Stimulated activated memory B cell treated with anti-CD40 and anti-IgM and Interleukin-4, amounts not matched to agents 10 μg/mL and 1 μg/mL and 100 μg/mL, for 72 hours (primary cell): ENCODE data around the gene WLS.

Experiments
- ATAC-seq: fragments of 150-1000 bp; cut with Tn5 transposase; 2 replicates; pipeline ENCODE4 v1.10.0; 2021
- H3K27ac Mint-ChIP-seq: one replicate; pipeline ENCODE4 v1.8.0; 2022; ENCODE audit warnings: mild to moderate bottlenecking, mixed read lengths
- H3K27me3 Mint-ChIP-seq: one replicate; pipeline ENCODE4 v1.8.0; 2022; ENCODE audit warnings: mixed read lengths
- H3K36me3 Mint-ChIP-seq: one replicate; pipeline ENCODE4 v1.8.0; 2022; ENCODE audit warnings: mixed read lengths
- H3K4me1 Mint-ChIP-seq: one replicate; pipeline ENCODE4 v1.8.0; 2022; ENCODE audit warnings: mixed read lengths
- H3K4me3 Mint-ChIP-seq: one replicate; pipeline ENCODE4 v1.8.0; 2022; ENCODE audit warnings: mild to moderate bottlenecking, moderate library complexity, mixed read lengths
- H3K9me3 Mint-ChIP-seq: one replicate; pipeline ENCODE4 v1.8.0; 2022; ENCODE audit warnings: mixed read lengths

WLS gene

DNA sequence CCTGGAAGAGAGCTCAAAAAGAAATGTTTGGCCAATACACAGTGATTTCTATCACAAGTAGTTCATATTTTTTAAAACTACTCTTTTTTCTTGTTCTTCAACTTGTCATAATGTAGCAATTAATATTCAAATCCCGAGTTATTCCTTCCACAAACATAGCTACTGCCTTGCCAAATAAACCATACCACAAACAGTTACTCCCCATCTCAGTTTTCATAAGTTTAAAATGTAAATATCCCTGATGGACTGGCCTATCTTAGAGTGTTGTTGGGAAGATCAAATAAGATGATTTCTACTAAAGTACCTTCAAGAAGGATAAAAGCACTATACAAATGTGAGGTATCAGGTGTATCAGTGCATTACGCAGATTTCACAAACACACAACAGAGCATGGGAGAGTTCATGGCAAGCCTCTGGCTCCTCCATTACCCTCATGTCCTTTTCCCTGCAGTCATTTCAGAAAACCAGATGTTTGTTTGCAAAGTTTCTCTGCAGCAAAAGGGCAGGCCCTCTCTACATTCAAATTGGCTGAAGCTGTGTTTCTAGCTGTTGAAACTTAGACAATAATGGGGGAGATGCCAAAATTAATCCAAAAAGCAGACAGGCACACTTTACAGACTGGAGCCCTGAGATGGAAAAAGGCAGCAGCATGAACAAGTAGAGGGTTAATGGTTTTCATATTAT is 16.1 kb downstream of the WLS start:
- Mint-ChIP-seq H3K4me1 (no peaks in the 10 kb centered on the region), H3K27me3 (peaks cover 8% of the 10 kb centered on the region)

DNA sequence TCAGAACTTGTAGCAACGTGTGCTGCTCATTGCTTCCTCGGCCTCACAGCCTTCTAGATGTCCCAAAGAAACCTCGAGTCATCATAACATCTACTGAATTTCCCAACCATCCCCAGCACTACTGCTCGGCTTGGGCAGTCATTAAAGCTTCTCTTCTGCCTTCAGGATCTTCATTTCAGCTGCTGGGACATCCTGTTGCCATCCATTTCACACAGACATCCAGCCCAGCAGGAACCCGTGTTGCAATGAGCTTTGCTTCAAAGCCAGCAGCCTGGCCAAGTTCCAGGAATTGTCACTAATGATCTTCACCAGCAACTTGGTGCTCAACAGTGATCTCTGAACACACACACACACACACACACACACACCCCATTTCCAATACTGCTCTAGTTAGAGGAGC is 18.5 kb downstream of the WLS start:
- ATAC-seq: no peak
- Mint-ChIP-seq H3K36me3 (no peaks in the 10 kb centered on the region), H3K27me3 (peaks cover 27% of the 10 kb centered on the region), H3K4me3 (no peak overlapping the region), H3K4me1 (no peaks in the 10 kb centered on the region), H3K9me3 (no peaks in the 10 kb centered on the region), H3K27ac (no peak overlapping the region)

More for the DNA sequence above, 16.1 kb downstream of the WLS start:
- no peaks in the 10 kb centered on the region for H3K9me3 Mint-ChIP-seq
- ATAC-seq: no peak
- no peak overlapping the region for H3K27ac Mint-ChIP-seq
- H3K36me3 Mint-ChIP-seq: no peaks in the 10 kb centered on the region
- no peak overlapping the region for H3K4me3 Mint-ChIP-seq

DNA sequence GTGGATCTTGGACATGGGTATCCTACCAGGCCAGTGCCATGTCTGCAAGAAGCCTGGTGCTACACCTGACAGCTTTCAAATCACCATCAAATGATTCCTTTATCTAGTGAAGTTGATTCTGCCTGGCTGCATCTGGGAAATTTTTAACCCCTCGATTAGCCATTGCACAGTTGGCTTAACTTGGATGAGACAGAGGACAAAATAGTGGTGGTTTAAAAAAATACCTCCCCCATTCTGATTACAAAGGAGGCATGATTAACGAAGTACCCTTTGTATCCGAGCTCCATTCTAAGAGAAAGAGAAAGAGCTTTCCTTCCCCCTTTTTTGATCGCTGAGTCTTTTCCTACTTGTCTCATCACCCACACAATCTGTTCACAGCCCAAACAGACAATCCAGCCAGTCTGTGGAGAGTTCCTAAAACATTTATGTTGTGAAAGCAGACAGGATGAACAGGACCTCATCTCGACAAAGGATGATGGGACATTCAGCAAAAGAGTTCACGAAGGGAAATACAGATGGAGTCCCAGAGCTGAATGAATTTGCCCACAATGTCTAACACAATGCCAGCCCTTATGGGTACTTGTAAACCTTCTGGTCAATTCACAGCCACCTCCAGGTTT is 20.5 kb downstream of the WLS start:
- Mint-ChIP-seq H3K27ac (no peak overlapping the region), H3K9me3 (no peaks in the 10 kb centered on the region), H3K27me3 (peaks cover 27% of the 10 kb centered on the region), H3K4me1 (no peaks in the 10 kb centered on the region), H3K4me3 (no peak overlapping the region), H3K36me3 (no peaks in the 10 kb centered on the region)
- ATAC-seq: no peak

DNA sequence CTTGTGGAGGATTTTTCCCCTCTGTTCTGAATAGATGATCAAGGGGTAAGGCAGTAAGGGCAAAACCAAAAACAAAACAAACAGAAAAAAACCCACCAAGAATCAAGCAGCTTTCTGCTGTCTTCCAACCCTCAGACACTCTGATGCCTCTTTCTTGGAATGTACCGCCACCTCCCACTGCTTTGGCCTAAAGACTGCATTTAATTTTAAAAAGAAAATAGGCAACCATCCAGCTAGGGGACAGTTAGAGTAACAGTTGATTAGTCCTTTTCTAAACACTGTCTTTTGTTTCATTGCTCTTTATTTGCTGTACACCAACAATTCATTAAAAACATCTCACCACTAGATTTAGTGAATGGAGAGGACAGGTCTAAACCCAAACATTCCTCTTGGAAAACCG is 21.5 kb downstream of the WLS start:
- H3K4me3 Mint-ChIP-seq: no peak overlapping the region
- no peaks in the 10 kb centered on the region for H3K4me1 Mint-ChIP-seq
- no peaks in the 10 kb centered on the region for H3K9me3 Mint-ChIP-seq
- no peak for ATAC-seq
- H3K36me3 Mint-ChIP-seq: no peaks in the 10 kb centered on the region
- no peak overlapping the region for H3K27ac Mint-ChIP-seq
- H3K27me3 Mint-ChIP-seq: peaks cover 27% of the 10 kb centered on the region

DNA sequence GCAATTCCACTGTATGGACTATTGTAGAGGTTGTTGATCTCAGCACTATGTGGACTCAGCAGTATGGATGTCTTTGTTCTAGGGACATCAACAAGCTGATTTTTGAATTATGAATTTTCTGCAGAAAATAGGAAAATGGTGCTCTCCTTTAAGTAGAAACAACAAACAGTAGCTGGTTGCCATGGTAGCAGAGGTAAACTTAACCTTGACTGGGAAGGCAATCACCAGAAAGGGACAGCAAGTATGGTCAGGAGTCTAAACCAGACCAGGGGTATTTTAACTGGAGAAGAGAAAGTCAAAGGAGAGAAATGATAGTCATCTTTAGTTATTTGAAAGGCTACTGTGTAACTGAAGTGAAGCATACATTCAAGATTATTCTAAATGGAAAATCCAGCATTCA is 22.3 kb downstream of the WLS start:
- Mint-ChIP-seq H3K27me3 (peaks cover 27% of the 10 kb centered on the region), H3K4me3 (no peak overlapping the region), H3K9me3 (no peaks in the 10 kb centered on the region), H3K36me3 (no peaks in the 10 kb centered on the region), H3K27ac (no peak overlapping the region), H3K4me1 (no peaks in the 10 kb centered on the region)
- no peak for ATAC-seq

DNA sequence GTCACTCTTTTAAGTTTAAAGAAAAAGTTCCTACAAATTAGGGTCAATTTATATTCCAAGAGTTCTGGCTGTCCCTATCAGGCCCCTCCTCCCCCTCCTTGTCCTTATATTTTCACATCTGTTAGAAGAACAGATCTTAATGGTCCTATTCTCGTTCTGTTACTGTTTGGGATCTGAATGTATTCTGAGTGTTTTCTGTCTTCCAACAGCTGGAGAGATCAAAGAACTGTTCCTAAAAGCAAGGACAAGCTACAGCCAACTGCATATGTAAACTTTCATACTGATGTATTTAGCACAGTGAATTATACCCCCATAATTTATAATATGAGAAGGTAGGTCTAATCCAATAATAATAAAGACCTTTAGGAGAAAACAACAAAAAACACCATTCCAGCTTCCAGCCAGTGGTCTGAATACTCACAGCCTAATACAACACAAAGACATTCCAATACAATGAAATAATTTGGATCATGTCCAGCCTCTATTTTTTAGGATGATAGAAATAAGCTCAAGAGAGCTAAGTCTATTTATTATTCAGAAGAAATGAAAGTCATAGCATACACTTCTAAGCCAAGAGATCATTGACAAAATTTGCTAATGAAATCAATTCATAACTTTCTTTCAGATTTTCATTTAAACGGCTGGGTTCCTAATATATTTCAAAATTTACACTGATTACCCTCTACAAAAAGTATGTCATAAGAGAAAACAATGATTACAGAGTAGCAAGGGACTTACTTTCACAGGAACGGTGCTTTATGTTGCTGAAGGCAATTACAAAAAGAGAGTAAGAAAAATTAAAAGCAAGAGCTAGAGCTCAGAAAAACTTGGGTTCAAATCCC is 25.3 kb downstream of the WLS start:
- no peak overlapping the region for H3K4me3 Mint-ChIP-seq
- no peak for ATAC-seq
- H3K27ac Mint-ChIP-seq: no peak overlapping the region
- peaks cover 27% of the 10 kb centered on the region for H3K27me3 Mint-ChIP-seq
- no peaks in the 10 kb centered on the region for H3K4me1 Mint-ChIP-seq
- no peaks in the 10 kb centered on the region for H3K36me3 Mint-ChIP-seq
- no peaks in the 10 kb centered on the region for H3K9me3 Mint-ChIP-seq

DNA sequence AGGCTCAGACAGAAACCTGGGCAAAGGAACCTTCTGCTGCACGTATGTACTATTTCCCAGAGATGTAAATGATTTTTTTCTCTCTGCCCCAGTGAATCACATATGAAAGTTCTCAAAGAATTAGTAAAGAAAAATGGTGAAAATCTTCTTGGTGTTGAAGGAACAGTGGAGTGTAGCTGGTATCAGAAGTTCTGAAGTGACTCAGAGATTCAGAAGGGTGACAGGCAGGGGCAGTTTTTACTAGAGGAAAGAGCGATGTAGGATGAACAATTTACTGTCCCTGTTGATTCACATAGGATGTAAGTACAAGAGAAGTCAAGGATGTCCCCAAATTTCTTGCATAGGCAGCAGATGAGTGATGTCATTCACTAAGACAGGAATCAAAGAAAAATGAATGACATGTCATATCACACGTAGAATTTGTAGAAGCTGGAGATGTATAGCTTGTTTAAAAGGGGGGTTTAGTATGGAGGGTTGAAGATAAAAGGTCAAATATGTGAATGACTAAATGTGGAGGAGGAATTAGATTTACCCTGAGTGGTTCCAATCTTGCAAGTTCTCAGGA is 26.4 kb downstream of the WLS start:
- H3K27ac Mint-ChIP-seq: no peak overlapping the region
- no peak for ATAC-seq
- peaks cover 15% of the 10 kb centered on the region for H3K27me3 Mint-ChIP-seq
- no peak overlapping the region for H3K4me3 Mint-ChIP-seq
- H3K36me3 Mint-ChIP-seq: no peaks in the 10 kb centered on the region
- no peaks in the 10 kb centered on the region for H3K4me1 Mint-ChIP-seq
- no peaks in the 10 kb centered on the region for H3K9me3 Mint-ChIP-seq

DNA sequence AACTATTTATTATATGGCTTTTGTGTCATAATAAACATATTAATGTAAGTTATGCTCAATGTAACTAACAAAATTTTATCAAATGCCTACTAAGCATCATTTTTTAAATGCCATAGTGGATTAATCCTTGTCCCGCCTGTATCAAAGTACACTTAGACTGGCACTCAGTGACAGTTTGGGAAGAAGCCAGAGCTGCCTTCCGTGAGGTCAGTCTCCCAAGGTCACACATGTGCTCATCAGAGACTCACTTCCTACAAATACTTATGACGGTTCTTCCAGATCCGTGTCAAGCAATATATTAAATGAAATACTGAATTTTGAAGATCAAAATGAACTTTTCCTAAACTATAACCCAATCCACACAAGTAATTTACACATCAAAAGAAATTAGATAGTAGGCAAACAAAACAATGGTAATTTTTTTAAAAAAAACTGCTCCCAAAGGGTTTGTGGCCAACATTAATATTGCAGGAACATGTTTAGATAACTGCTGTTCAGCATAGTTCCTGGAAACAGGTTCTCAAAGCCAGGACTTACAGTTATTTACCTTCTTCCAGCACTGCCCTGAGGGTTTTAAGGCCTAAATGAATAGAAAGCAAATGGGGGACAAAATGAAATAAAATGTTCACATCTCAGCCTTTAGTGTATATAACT is 27.2 kb downstream of the WLS start:
- H3K9me3 Mint-ChIP-seq: no peaks in the 10 kb centered on the region
- no peak overlapping the region for H3K27ac Mint-ChIP-seq
- no peak overlapping the region for H3K4me3 Mint-ChIP-seq
- H3K4me1 Mint-ChIP-seq: no peaks in the 10 kb centered on the region
- H3K27me3 Mint-ChIP-seq: peaks cover 9% of the 10 kb centered on the region
- no peaks in the 10 kb centered on the region for H3K36me3 Mint-ChIP-seq
- no peak for ATAC-seq

DNA sequence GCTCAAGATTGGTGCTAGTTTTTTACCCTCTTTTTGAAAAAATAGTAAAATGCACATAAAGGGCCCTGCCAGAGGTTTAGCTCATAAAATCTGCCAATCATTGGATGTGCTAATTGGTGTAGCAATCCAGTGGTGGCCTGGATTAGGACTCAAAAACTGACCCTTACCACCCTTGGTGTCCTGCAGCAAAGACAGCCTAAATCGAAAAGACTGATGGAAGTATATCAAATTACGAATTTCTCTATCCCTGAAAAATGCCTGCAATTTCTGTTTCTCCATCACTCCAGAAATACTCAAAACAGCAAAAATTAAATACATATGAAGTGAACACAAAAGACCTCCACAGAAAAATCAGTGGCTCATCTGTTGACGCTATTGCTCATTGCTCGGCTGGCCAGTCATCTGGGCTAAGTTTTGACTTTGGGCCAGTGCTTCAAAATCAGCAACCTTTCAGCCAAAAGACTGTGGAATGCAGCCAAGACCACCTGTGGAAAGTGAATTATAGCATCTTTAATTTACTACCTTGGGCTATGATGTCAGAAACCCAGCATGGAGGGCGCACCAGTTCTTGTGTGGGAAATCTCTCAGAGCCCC is 30.0 kb downstream of the WLS start:
- Mint-ChIP-seq H3K27me3 (no peaks in the 10 kb centered on the region), H3K9me3 (no peaks in the 10 kb centered on the region), H3K4me3 (no peak overlapping the region), H3K4me1 (no peaks in the 10 kb centered on the region), H3K27ac (no peak overlapping the region), H3K36me3 (no peaks in the 10 kb centered on the region)
- ATAC-seq: no peak

DNA sequence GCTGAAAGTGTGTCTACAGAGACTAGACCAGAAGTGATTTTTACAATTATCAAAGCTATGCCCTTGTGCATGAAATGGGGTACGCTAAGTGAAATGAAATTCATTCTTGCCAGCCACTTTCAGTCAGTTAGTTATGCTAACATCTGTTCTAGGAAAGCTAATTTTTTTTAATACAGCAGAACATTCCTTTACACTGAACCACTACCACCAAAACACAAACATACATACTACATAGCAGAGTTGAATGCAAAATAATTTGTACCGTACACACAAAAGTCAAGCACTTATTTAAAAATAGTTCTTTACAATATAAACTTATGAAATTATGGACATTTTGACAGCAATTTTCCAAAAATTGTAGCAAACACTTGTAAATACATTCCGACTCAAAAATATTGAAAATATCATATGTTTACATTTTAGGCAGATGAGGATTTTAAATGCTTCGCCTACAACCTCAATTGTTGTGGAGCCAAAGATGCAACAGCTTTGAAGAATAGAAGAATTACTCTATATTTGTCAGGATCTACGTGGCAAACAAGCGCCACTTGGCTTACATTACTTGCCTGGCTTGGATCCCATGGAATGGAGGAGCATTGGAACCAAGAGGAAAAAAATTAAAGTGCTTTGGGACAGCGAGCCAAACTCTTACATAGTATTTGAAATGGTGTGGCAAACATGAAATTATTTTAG is 30.6 kb downstream of the WLS start:
- Mint-ChIP-seq H3K9me3 (no peaks in the 10 kb centered on the region), H3K36me3 (no peaks in the 10 kb centered on the region), H3K4me1 (no peaks in the 10 kb centered on the region), H3K27me3 (no peaks in the 10 kb centered on the region), H3K4me3 (no peak overlapping the region), H3K27ac (no peak overlapping the region)
- no peak for ATAC-seq

DNA sequence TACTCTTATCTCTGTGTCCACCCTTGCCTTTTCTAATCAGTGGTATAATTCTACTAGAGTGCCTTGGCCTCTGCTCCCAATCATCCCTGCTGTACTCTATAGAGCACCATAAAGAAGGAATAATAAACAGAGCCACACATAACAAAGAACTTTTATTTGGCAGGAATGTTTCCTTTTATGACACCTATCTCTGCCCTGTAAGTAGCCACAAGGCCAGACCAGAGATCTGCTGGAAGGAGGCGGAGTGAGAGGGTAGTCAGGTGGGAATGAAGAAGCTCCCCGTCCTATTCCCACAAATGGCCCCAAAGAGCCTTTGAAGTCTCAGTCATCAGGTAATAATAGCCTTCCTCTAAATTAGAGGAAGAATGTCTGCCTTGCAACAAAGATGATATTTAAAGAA is 32.7 kb downstream of the WLS start:
- H3K36me3 Mint-ChIP-seq: no peaks in the 10 kb centered on the region
- H3K4me3 Mint-ChIP-seq: no peak overlapping the region
- ATAC-seq: no peak
- H3K27ac Mint-ChIP-seq: no peak overlapping the region
- no peaks in the 10 kb centered on the region for H3K27me3 Mint-ChIP-seq
- no peaks in the 10 kb centered on the region for H3K9me3 Mint-ChIP-seq
- no peaks in the 10 kb centered on the region for H3K4me1 Mint-ChIP-seq

DNA sequence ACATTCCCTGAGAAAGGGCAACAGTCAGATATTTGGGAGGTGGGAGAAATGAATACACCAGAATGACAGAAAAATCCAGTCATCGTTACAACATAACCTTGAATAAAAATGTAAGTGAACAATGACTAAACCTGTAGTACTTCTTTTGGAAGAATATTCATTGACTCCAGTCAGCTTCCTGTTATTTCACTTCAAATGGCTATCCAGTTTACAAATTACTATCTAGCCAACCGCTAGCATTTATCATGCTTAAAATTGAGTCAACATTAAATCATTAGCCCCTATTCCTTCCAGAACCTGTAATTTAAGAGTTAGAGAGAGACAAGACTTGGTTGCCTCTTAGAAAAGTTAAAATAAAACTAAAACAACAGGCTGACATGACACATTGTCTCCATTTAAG is 33.6 kb downstream of the WLS start:
- Mint-ChIP-seq H3K27me3 (no peaks in the 10 kb centered on the region), H3K36me3 (no peaks in the 10 kb centered on the region), H3K4me3 (no peak overlapping the region), H3K4me1 (no peaks in the 10 kb centered on the region), H3K9me3 (no peaks in the 10 kb centered on the region), H3K27ac (no peak overlapping the region)
- ATAC-seq: no peak

DNA sequence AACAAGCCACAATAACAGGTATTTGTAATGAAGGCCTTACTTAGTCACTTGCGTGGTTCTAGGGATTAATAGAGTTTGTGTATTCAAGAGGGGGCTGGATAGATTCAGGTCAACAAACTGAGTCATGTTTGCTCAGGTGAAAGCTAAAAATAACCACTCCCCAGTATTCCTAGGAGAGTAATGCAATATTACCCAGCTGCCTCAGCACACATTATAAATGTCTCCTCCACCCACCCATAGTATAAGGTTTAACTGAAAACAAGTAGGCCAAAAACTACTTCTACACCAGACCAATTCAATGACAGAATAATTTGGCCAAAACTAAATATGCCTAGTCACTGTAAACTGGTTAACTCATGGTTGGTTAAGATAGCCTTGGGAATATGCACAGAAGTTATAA is 34.4 kb downstream of the WLS start:
- Mint-ChIP-seq H3K27me3 (no peaks in the 10 kb centered on the region), H3K4me3 (no peak overlapping the region), H3K36me3 (no peaks in the 10 kb centered on the region), H3K9me3 (no peaks in the 10 kb centered on the region), H3K4me1 (no peaks in the 10 kb centered on the region), H3K27ac (no peak overlapping the region)
- ATAC-seq: no peak

DNA sequence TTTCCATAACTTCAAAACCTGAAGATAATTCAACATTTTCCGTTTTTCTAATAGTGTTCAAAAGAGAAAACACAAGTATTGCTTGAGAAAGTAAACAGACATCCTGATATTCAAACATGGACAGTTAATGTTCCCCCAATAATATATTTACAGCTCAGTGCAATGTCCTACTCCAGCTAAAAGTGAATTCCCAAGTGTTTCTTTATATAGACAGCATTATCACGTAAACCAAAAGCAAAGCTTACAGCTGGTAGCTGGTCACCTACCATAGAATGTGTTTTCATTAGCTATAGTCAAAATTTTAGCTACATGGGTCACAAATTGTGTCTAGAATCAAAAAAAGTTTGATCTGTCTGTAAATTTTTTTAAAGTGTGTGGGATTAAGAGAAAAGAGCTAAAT is 34.9 kb downstream of the WLS start:
- Mint-ChIP-seq H3K4me1 (no peaks in the 10 kb centered on the region), H3K27ac (no peak overlapping the region), H3K27me3 (no peaks in the 10 kb centered on the region), H3K9me3 (no peaks in the 10 kb centered on the region), H3K4me3 (no peak overlapping the region), H3K36me3 (no peaks in the 10 kb centered on the region)
- ATAC-seq: no peak
